ENCODE measurements around the gene YAE1. TPM values are rescaled to one million over a fixed set of nuclear protein-coding genes. Genes with fewer than 3 reads are reported as not detected.

YAE1 gene
- total RNA-seq, 1 experiment from 2014 or later = 29.1 TPM

GRCh38 chr7:39582536-39582935 lies 16.3 kb downstream of the YAE1 start:
- BruUV-seq (replicated peaks) = no TSS peak

GRCh38 chr7:39583539-39583938 lies 17.3 kb downstream of the YAE1 start:
- no peaks in the 10 kb centered on the region for H3K9me3 ChIP-seq (ENCODE audit: low read depth, low read length, poor library complexity, severe bottlenecking)
- no peaks in the 10 kb centered on the region for H3K36me3 ChIP-seq (ENCODE audit: insufficient read depth, low read length, poor library complexity, severe bottlenecking)
- no peaks in the 10 kb centered on the region for H3K27me3 ChIP-seq (replicated peaks; ENCODE audit: insufficient read depth, low read depth, low read length, poor library complexity)
- no TSS peak for BruUV-seq (replicated peaks)
- H3K4me1 ChIP-seq (ENCODE audit: insufficient read depth, low read length, poor library complexity, severe bottlenecking) = no peaks in the 10 kb centered on the region
- no peak for DNase-seq (ENCODE audit: low spot score)
- CTCF ChIA-PET = no interaction called here
- H3K27ac ChIP-seq (ENCODE audit: low read depth, low read length, poor library complexity, severe bottlenecking) = no peak overlapping the region
- POLR2A ChIA-PET (ENCODE audit: low non-redundant PET) = no interaction called here
- TF ChIP-seq EZH2 (IDR thresholded peaks at IDR 0.05; ENCODE audit: borderline replicate concordance, low read depth, low read length, poor library complexity, severe bottlenecking) = no peak
- TF ChIP-seq, protein P1, sequence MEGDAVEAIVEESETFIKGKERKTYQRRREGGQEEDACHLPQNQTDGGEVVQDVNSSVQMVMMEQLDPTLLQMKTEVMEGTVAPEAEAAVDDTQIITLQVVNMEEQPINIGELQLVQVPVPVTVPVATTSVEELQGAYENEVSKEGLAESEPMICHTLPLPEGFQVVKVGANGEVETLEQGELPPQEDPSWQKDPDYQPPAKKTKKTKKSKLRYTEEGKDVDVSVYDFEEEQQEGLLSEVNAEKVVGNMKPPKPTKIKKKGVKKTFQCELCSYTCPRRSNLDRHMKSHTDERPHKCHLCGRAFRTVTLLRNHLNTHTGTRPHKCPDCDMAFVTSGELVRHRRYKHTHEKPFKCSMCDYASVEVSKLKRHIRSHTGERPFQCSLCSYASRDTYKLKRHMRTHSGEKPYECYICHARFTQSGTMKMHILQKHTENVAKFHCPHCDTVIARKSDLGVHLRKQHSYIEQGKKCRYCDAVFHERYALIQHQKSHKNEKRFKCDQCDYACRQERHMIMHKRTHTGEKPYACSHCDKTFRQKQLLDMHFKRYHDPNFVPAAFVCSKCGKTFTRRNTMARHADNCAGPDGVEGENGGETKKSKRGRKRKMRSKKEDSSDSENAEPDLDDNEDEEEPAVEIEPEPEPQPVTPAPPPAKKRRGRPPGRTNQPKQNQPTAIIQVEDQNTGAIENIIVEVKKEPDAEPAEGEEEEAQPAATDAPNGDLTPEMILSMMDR (conservative IDR thresholded peaks at IDR 0.05; ENCODE audit: low read depth, low read length) = no peak
- no peak overlapping the region for H3K4me3 ChIP-seq (ENCODE audit: low read depth, low read length, poor library complexity, severe bottlenecking)
- intact Hi-C loops (cut with micrococcal nuclease; ENCODE audit: unreplicated experiment) = no loop called here

More at GRCh38 chr7:39582536-39582935, 16.3 kb downstream of the YAE1 start:
- Histone ChIP-seq H3K36me3 (ENCODE audit: insufficient read depth, low read length, poor library complexity, severe bottlenecking) (no peaks in the 10 kb centered on the region), H3K4me1 (ENCODE audit: insufficient read depth, low read length, poor library complexity, severe bottlenecking) (no peaks in the 10 kb centered on the region), H3K4me3 (ENCODE audit: low read depth, low read length, poor library complexity, severe bottlenecking) (no peak overlapping the region), H3K9me3 (ENCODE audit: low read depth, low read length, poor library complexity, severe bottlenecking) (no peaks in the 10 kb centered on the region), H3K27ac (ENCODE audit: low read depth, low read length, poor library complexity, severe bottlenecking) (no peak overlapping the region), H3K27me3 (replicated peaks; ENCODE audit: insufficient read depth, low read depth, low read length, poor library complexity) (no peaks in the 10 kb centered on the region)
- ChIA-PET CTCF (no interaction called here), POLR2A (ENCODE audit: low non-redundant PET) (no interaction called here)
- TF ChIP-seq, protein P1 (conservative IDR thresholded peaks at IDR 0.05; ENCODE audit: low read depth, low read length) = no peak
- TF ChIP-seq EZH2 (IDR thresholded peaks at IDR 0.05; ENCODE audit: borderline replicate concordance, low read depth, low read length, poor library complexity, severe bottlenecking) = no peak
- DNase-seq (ENCODE audit: low spot score) = no peak
- intact Hi-C loops (cut with micrococcal nuclease; ENCODE audit: unreplicated experiment) = no loop called here

DNA sequence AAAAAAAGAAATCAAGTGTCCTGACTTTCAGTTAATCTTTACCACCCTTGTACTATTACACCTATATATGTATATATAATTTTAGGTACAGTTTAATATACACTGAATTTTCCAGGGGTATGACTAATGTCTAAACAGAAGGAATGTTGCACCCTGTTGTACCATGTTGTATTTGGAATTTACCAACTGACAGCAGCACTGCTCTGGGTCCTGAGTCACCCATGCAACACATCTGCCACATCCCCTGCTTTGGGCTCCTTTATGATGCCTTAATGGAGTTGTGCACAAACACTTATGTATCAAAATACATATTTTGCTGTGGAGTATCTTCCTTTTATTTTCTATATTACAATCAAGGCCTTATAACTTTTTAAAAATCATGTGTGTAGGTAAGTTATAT lies 21.2 kb downstream of the YAE1 start:
- POLR2A ChIA-PET (ENCODE audit: low non-redundant PET) = no interaction called here
- Histone ChIP-seq H3K36me3 (ENCODE audit: insufficient read depth, low read length, poor library complexity, severe bottlenecking) (no peaks in the 10 kb centered on the region), H3K4me1 (ENCODE audit: insufficient read depth, low read length, poor library complexity, severe bottlenecking) (peaks cover 7% of the 10 kb centered on the region), H3K27me3 (replicated peaks; ENCODE audit: insufficient read depth, low read depth, low read length, poor library complexity) (no peaks in the 10 kb centered on the region), H3K27ac (ENCODE audit: low read depth, low read length, poor library complexity, severe bottlenecking) (no peak overlapping the region), H3K9me3 (ENCODE audit: low read depth, low read length, poor library complexity, severe bottlenecking) (no peaks in the 10 kb centered on the region), H3K4me3 (ENCODE audit: low read depth, low read length, poor library complexity, severe bottlenecking) (no peak overlapping the region)
- DNase-seq (ENCODE audit: low spot score) = no peak
- TF ChIP-seq, protein P1 (conservative IDR thresholded peaks at IDR 0.05; ENCODE audit: low read depth, low read length) = no peak
- no peak for TF ChIP-seq EZH2 (IDR thresholded peaks at IDR 0.05; ENCODE audit: borderline replicate concordance, low read depth, low read length, poor library complexity, severe bottlenecking)
- intact Hi-C loops (cut with micrococcal nuclease; ENCODE audit: unreplicated experiment) = no loop called here
- no TSS peak for BruUV-seq (replicated peaks)
- CTCF ChIA-PET = no interaction called here

Measured in A673 (cell line).